ENCODE measurements around the gene NTM.
"Not testable (repeated sequence)": the region's sequence is repeated elsewhere in the genome, so short reads cannot be mapped to it uniquely, and the experiment has no call there.

The NTM gene

DNA sequence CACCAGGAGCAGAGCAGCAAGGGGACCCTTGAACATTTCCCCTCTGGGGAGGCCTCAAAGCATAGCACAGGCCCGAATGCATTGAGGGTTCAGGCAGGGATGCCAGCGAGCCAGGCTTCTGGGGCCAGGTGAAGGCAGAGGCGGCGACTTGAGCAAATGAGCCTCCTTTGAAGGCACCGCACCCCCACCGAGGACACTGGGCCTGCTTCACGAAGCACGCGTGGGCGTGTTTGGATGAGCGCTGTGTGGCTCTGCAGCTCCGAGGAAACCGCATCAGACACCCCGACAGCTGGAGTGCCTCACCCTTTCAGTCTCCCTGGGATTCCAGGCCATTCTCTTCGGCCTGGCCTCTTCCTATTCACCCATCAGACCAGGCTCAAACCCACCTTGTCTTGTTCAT is 301.8 kb downstream of the NTM start:
- no peak for DNase-seq
- no peaks in the 10 kb centered on the region for H3K9me3 ChIP-seq (ENCODE audit: control insufficient read depth, low read length)
- no peak overlapping the region for H3K27ac ChIP-seq (ENCODE audit: insufficient read depth, low read length, poor library complexity, severe bottlenecking)
- no peaks in the 10 kb centered on the region for H3K36me3 ChIP-seq (ENCODE audit: control insufficient read depth, insufficient read depth, low read length)
- no peaks in the 10 kb centered on the region for H3K27me3 ChIP-seq (replicated peaks; ENCODE audit: control insufficient read depth, insufficient read depth, low read length, poor library complexity, severe bottlenecking)
- no peaks in the 10 kb centered on the region for H3K4me1 ChIP-seq (ENCODE audit: control insufficient read depth, insufficient read depth, low read length, poor library complexity, severe bottlenecking)
- H3K4me3 ChIP-seq (ENCODE audit: insufficient read depth, low read depth, low read length, poor library complexity, severe bottlenecking), result no peak overlapping the region

DNA sequence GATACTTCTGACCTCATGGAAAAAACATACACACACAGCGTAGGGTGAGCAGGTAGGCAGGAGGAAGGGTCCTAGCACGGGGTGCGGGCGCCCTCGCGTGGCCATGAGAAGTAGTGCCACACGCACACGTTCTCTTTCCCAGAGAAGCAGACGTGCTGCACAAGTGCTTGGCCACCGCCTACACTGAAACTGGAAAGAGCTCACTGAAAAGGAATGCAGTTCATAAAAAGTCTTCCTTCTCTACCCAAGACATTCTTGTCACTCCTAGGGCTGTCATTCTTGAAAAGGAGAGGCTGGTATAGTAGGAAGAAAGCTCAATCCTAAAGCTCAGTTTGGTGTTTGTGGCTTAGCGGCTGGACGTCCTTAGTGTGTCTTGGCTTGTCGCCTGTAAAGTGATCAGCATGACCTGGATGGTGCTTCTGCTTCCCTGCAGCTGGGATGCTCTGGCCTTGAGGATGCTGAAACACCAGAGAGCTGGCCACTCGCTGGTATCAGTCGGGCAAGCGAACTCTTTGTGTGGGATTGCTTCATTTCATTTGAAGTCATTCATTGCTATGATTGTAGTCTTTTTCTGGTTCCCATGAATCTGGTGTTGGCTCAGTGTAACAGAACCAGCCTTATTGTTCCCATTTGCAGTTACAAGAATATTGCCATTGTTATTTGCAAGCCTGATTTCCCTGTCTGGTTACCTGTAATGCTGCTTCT is 303.8 kb downstream of the NTM start:
- no peak overlapping the region for H3K27ac ChIP-seq (ENCODE audit: insufficient read depth, low read length, poor library complexity, severe bottlenecking)
- H3K9me3 ChIP-seq (ENCODE audit: control insufficient read depth, low read length), result no peaks in the 10 kb centered on the region
- no peaks in the 10 kb centered on the region for H3K4me1 ChIP-seq (ENCODE audit: control insufficient read depth, insufficient read depth, low read length, poor library complexity, severe bottlenecking)
- H3K4me3 ChIP-seq (ENCODE audit: insufficient read depth, low read depth, low read length, poor library complexity, severe bottlenecking), result no peak overlapping the region
- H3K27me3 ChIP-seq (replicated peaks; ENCODE audit: control insufficient read depth, insufficient read depth, low read length, poor library complexity, severe bottlenecking), result no peaks in the 10 kb centered on the region
- no peaks in the 10 kb centered on the region for H3K36me3 ChIP-seq (ENCODE audit: control insufficient read depth, insufficient read depth, low read length)
- DNase-seq, result no peak

GRCh38 chr11:131675121-131675888 is 304.9 kb downstream of the NTM start:
- Histone ChIP-seq H3K36me3 (ENCODE audit: control insufficient read depth, insufficient read depth, low read length) (no peaks in the 10 kb centered on the region), H3K27me3 (replicated peaks; ENCODE audit: control insufficient read depth, insufficient read depth, low read length, poor library complexity, severe bottlenecking) (no peaks in the 10 kb centered on the region), H3K27ac (ENCODE audit: insufficient read depth, low read length, poor library complexity, severe bottlenecking) (no peak overlapping the region), H3K9me3 (ENCODE audit: control insufficient read depth, low read length) (no peaks in the 10 kb centered on the region), H3K4me1 (ENCODE audit: control insufficient read depth, insufficient read depth, low read length, poor library complexity, severe bottlenecking) (no peaks in the 10 kb centered on the region), H3K4me3 (ENCODE audit: insufficient read depth, low read depth, low read length, poor library complexity, severe bottlenecking) (no peak overlapping the region)
- no peak for DNase-seq

DNA sequence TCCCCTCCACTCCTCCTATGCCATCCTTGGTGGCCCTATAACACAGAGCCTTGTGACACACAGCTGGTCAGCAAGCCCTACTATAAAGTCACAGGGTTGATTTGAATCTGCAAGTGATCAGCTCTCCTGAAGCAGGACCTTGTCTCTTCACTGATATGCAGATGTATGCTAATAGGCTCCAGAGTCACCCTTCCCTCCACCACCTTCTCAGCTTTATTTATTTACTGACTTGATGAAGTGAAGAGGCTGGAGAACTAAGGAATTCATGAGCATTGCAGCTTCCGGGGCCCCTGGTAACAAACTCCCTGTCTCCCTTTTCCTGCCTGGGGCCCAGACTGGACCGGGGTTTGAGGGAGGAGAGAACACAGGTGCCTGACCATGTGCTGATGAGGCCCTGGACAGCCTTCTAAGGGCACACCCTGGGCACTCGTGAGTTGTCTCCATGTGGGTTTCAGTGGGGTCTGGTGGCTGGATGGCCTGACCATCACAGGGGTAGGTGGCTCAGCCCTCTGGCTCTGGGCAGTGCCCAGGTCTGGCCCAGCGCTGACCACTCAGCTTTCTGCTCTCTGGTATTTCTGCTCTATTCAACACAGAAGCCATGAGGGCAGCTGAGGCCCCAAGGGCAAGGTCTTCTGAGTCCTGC is 307.5 kb downstream of the NTM start:
- H3K27me3 ChIP-seq (replicated peaks; ENCODE audit: control insufficient read depth, insufficient read depth, low read length, poor library complexity, severe bottlenecking), result no peaks in the 10 kb centered on the region
- no peak overlapping the region for H3K4me3 ChIP-seq (ENCODE audit: insufficient read depth, low read depth, low read length, poor library complexity, severe bottlenecking)
- H3K27ac ChIP-seq (ENCODE audit: insufficient read depth, low read length, poor library complexity, severe bottlenecking), result no peak overlapping the region
- H3K36me3 ChIP-seq (ENCODE audit: control insufficient read depth, insufficient read depth, low read length), result no peaks in the 10 kb centered on the region
- DNase-seq, result no peak
- no peaks in the 10 kb centered on the region for H3K4me1 ChIP-seq (ENCODE audit: control insufficient read depth, insufficient read depth, low read length, poor library complexity, severe bottlenecking)
- no peaks in the 10 kb centered on the region for H3K9me3 ChIP-seq (ENCODE audit: control insufficient read depth, low read length)

DNA sequence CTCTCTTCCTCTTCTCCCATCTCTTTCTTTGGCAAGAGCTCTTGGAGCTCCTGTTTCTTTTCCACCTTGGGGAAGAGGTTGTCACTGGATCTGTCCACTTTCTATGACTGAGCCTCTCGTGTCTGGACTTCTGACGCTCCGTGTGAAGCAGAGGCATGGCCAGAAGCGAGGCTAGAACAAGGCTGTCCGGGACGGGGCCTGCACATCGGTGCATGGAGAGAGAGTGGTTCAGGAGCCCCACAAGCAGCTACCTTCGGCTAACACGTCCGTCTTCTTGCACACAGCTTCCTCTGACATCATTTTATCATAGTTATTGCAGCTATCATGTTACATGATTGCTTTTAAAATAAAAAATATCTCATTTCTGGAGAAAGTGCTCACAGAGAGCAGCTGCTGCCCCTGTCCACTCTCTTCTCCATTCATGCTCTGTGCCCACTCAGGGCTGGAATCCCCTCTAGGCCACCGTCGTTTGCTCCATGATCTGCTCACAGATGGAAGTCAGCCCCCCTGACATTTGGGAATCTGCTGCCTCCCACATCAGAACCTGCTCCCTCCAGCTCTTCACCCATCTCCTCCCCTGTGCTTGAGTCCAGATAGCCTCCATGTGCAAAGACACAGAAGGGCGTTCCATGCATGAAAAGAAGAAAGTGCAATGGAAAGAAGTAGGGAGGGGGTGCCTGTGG is 308.4 kb downstream of the NTM start:
- no peak overlapping the region for H3K4me3 ChIP-seq (ENCODE audit: insufficient read depth, low read depth, low read length, poor library complexity, severe bottlenecking)
- H3K4me1 ChIP-seq (ENCODE audit: control insufficient read depth, insufficient read depth, low read length, poor library complexity, severe bottlenecking), result no peaks in the 10 kb centered on the region
- H3K36me3 ChIP-seq (ENCODE audit: control insufficient read depth, insufficient read depth, low read length), result no peaks in the 10 kb centered on the region
- H3K27me3 ChIP-seq (replicated peaks; ENCODE audit: control insufficient read depth, insufficient read depth, low read length, poor library complexity, severe bottlenecking), result no peaks in the 10 kb centered on the region
- no peak for DNase-seq
- no peak overlapping the region for H3K27ac ChIP-seq (ENCODE audit: insufficient read depth, low read length, poor library complexity, severe bottlenecking)
- no peaks in the 10 kb centered on the region for H3K9me3 ChIP-seq (ENCODE audit: control insufficient read depth, low read length)

GRCh38 chr11:131680448-131680847 is 310.0 kb downstream of the NTM start:
- H3K4me1 ChIP-seq (ENCODE audit: control insufficient read depth, insufficient read depth, low read length, poor library complexity, severe bottlenecking); H3K27ac ChIP-seq (ENCODE audit: insufficient read depth, low read length, poor library complexity, severe bottlenecking); H3K36me3 ChIP-seq (ENCODE audit: control insufficient read depth, insufficient read depth, low read length); H3K9me3 ChIP-seq (ENCODE audit: control insufficient read depth, low read length); DNase-seq; H3K27me3 ChIP-seq (replicated peaks; ENCODE audit: control insufficient read depth, insufficient read depth, low read length, poor library complexity, severe bottlenecking); H3K4me3 ChIP-seq (ENCODE audit: insufficient read depth, low read depth, low read length, poor library complexity, severe bottlenecking): not testable (repeated sequence)

DNA sequence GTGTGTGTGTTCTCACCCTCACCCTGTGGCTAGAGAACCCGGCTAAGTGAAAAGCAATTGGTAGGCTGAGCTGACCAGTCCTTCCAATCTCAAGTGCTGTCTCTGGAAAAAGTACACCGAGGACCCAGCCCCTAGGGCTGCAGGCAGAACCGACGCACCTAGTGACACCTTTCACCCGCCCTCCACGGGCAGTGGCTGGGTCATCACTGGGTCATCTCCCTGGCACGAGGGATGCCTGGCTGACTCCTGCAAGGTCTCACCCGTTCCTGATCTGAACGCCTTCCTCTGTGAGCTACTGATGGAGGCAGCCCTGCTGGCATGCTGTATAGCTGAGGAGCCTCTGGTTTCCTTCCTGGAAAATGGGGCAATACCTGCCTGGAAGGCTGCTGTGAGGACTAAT is 311.5 kb downstream of the NTM start:
- H3K27me3 ChIP-seq (replicated peaks; ENCODE audit: control insufficient read depth, insufficient read depth, low read length, poor library complexity, severe bottlenecking), result no peaks in the 10 kb centered on the region

DNA sequence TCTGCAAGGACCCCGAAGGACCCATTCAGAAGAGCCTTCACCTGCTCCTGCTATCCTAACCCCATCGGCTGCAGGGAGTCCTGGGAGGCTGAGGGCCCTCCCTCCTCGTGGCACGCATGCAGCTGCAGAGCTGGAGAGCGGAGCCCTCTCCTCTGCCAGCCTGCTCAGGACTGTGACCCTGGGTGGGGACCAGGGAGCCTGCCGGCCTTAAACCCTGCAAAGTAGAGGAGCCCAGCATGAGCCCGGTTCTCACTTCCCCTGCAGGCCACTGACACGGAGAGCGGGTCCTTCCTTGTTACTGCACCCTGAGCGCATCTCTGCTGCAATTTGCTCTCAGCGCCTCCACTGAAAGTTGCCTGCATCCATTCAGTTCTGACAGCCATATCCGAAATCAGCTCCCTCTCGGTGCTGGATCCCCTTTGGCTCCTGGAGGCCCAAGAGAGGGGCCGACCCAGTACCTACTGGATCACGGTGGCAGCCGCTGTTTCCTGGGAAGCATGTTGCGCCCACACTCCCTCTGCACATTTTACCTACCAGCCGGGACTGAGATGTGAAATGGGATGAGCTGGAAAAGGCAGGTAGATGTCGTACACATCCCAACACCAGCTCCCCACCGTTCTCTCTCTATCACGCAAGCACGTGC is 312.1 kb downstream of the NTM start:
- no peak for DNase-seq
- no peaks in the 10 kb centered on the region for H3K9me3 ChIP-seq (ENCODE audit: control insufficient read depth, low read length)
- no peaks in the 10 kb centered on the region for H3K36me3 ChIP-seq (ENCODE audit: control insufficient read depth, insufficient read depth, low read length)
- H3K27ac ChIP-seq (ENCODE audit: insufficient read depth, low read length, poor library complexity, severe bottlenecking), result no peak overlapping the region
- H3K4me1 ChIP-seq (ENCODE audit: control insufficient read depth, insufficient read depth, low read length, poor library complexity, severe bottlenecking), result no peaks in the 10 kb centered on the region
- H3K4me3 ChIP-seq (ENCODE audit: insufficient read depth, low read depth, low read length, poor library complexity, severe bottlenecking), result no peak overlapping the region
- no peaks in the 10 kb centered on the region for H3K27me3 ChIP-seq (replicated peaks; ENCODE audit: control insufficient read depth, insufficient read depth, low read length, poor library complexity, severe bottlenecking)

More for the DNA sequence above, 311.5 kb downstream of the NTM start:
- Histone ChIP-seq H3K9me3 (ENCODE audit: control insufficient read depth, low read length) (no peaks in the 10 kb centered on the region), H3K27ac (ENCODE audit: insufficient read depth, low read length, poor library complexity, severe bottlenecking) (no peak overlapping the region), H3K4me1 (ENCODE audit: control insufficient read depth, insufficient read depth, low read length, poor library complexity, severe bottlenecking) (no peaks in the 10 kb centered on the region), H3K36me3 (ENCODE audit: control insufficient read depth, insufficient read depth, low read length) (no peaks in the 10 kb centered on the region), H3K4me3 (ENCODE audit: insufficient read depth, low read depth, low read length, poor library complexity, severe bottlenecking) (no peak overlapping the region)
- no peak for DNase-seq

- Histone ChIP-seq H3K27me3 (replicated peaks; ENCODE audit: control insufficient read depth, insufficient read depth, low read length, poor library complexity, severe bottlenecking) (no peaks in the 10 kb centered on the region), H3K27ac (ENCODE audit: insufficient read depth, low read length, poor library complexity, severe bottlenecking) (no peak overlapping the region), H3K9me3 (ENCODE audit: control insufficient read depth, low read length) (no peaks in the 10 kb centered on the region), H3K4me1 (ENCODE audit: control insufficient read depth, insufficient read depth, low read length, poor library complexity, severe bottlenecking) (no peaks in the 10 kb centered on the region), H3K4me3 (ENCODE audit: insufficient read depth, low read depth, low read length, poor library complexity, severe bottlenecking) (no peak overlapping the region), H3K36me3 (ENCODE audit: control insufficient read depth, insufficient read depth, low read length) (no peaks in the 10 kb centered on the region)
- DNase-seq, result no peak
These were observed 312.7 kb downstream of the NTM start for GRCh38 chr11:131683131-131683530.

All from effector memory CD4-positive, alpha-beta T cell (primary cell).